HAP-1 (cell line): ENCODE data around the gene ISG15.

Source experiments
- DNase-seq, 2 experiments: peaks; one replicate each; pipeline ENCODE4 v3.0.0-alpha.2; 2016 to 2020; ENCODE audit warnings: low spot score in 2 of 2
- H3K27me3 ChIP-seq: fragments of 250-450 bp; sonication (Bioruptor Pico); 2 replicates; pipeline ENCODE4 v1.5.1; 2020; ENCODE audit warnings: low read depth, mild to moderate bottlenecking, moderate library complexity
- H3K36me3 ChIP-seq: fragments of 250-450 bp; sonication (Bioruptor Pico); replicated peaks from 2 replicates; pipeline ENCODE4 v1.5.1; 2020; ENCODE audit warnings: mild to moderate bottlenecking
- H3K4me1 ChIP-seq: fragments of 250-450 bp; sonication (Bioruptor Pico); 2 replicates; pipeline ENCODE4 v1.5.1; 2020; ENCODE audit warnings: mild to moderate bottlenecking
- H3K4me3 ChIP-seq: fragments of 250-450 bp; sonication (Bioruptor Pico); 2 replicates; pipeline ENCODE4 v1.5.1; 2020; ENCODE audit warnings: mild to moderate bottlenecking, moderate library complexity
- H3K9me3 ChIP-seq: fragments of 250-450 bp; sonication (Bioruptor Pico); 2 replicates; pipeline ENCODE4 v1.5.1; 2020; ENCODE audit warnings: mild to moderate bottlenecking, moderate library complexity
- in situ Hi-C: fragments of 300-500 bp; cut with MboI; formaldehyde crosslinking; loops from 3 replicates; pipeline ENCODE4 v1.14.3; 2020; ENCODE audit warnings: low sequenced_read_pairs, inconsistent platforms, mixed read lengths

The ISG15 gene

GRCh38 chr1:1041092-1041523 lies 27.8 kb downstream of the ISG15 start:
- peaks cover 39% of the 10 kb centered on the region for H3K36me3 ChIP-seq
- H3K4me3 ChIP-seq = no peak overlapping the region
- peaks cover 7% of the 10 kb centered on the region for H3K4me1 ChIP-seq
- no peak for DNase-seq
- H3K9me3 ChIP-seq = no peaks in the 10 kb centered on the region
- in situ Hi-C loops = no loop called here
- no peaks in the 10 kb centered on the region for H3K27me3 ChIP-seq

- DNase-seq = no peak
- in situ Hi-C loops = no loop called here
- Histone ChIP-seq H3K27me3 (no peaks in the 10 kb centered on the region), H3K36me3 (peaks cover 44% of the 10 kb centered on the region), H3K4me3 (no peak overlapping the region), H3K9me3 (no peaks in the 10 kb centered on the region), H3K4me1 (peaks cover 7% of the 10 kb centered on the region)
These were observed 28.6 kb downstream of the ISG15 start for GRCh38 chr1:1041873-1042272.

GRCh38 chr1:1042835-1043234 lies 29.5 kb downstream of the ISG15 start:
- no peak for DNase-seq
- Histone ChIP-seq H3K36me3 (peaks cover 52% of the 10 kb centered on the region), H3K9me3 (no peaks in the 10 kb centered on the region), H3K4me3 (no peak overlapping the region), H3K27me3 (no peaks in the 10 kb centered on the region), H3K4me1 (peaks cover 7% of the 10 kb centered on the region)
- in situ Hi-C loops = no loop called here

GRCh38 chr1:1043411-1043810 lies 30.1 kb downstream of the ISG15 start:
- Histone ChIP-seq H3K4me3 (no peak overlapping the region), H3K27me3 (no peaks in the 10 kb centered on the region), H3K9me3 (no peaks in the 10 kb centered on the region), H3K4me1 (peaks cover 7% of the 10 kb centered on the region), H3K36me3 (peaks cover 52% of the 10 kb centered on the region)
- in situ Hi-C loops = no loop called here
- no peak for DNase-seq

GRCh38 chr1:1043921-1044320 lies 30.6 kb downstream of the ISG15 start:
- in situ Hi-C loops = no loop called here

GRCh38 chr1:1044455-1045078 lies 31.3 kb downstream of the ISG15 start:
- Histone ChIP-seq H3K27me3 (no peaks in the 10 kb centered on the region), H3K4me3 (no peak overlapping the region), H3K9me3 (no peaks in the 10 kb centered on the region), H3K4me1 (peaks cover 7% of the 10 kb centered on the region), H3K36me3 (peaks cover 52% of the 10 kb centered on the region)
- in situ Hi-C loops = no loop called here
- DNase-seq = no peak

More at GRCh38 chr1:1043921-1044320, 30.6 kb downstream of the ISG15 start:
- no peaks in the 10 kb centered on the region for H3K9me3 ChIP-seq
- no peaks in the 10 kb centered on the region for H3K27me3 ChIP-seq
- H3K4me3 ChIP-seq = no peak overlapping the region
- no peak for DNase-seq
- peaks cover 7% of the 10 kb centered on the region for H3K4me1 ChIP-seq
- H3K36me3 ChIP-seq = peaks cover 52% of the 10 kb centered on the region

- no peak for DNase-seq
- Histone ChIP-seq H3K4me1 (peaks cover 4% of the 10 kb centered on the region), H3K36me3 (peaks cover 52% of the 10 kb centered on the region), H3K27me3 (no peaks in the 10 kb centered on the region), H3K4me3 (no peak overlapping the region), H3K9me3 (no peaks in the 10 kb centered on the region)
- in situ Hi-C loops = no loop called here
These were observed 31.8 kb downstream of the ISG15 start for GRCh38 chr1:1045129-1045528.

GRCh38 chr1:1046243-1046642 lies 32.9 kb downstream of the ISG15 start:
- Histone ChIP-seq H3K4me1 (no peaks in the 10 kb centered on the region), H3K27me3 (no peaks in the 10 kb centered on the region), H3K36me3 (peaks cover 59% of the 10 kb centered on the region), H3K9me3 (no peaks in the 10 kb centered on the region), H3K4me3 (no peak overlapping the region)
- in situ Hi-C loops = no loop called here
- DNase-seq = no peak

GRCh38 chr1:1046767-1047166 lies 33.5 kb downstream of the ISG15 start:
- Histone ChIP-seq H3K36me3 (peaks cover 64% of the 10 kb centered on the region), H3K4me1 (no peaks in the 10 kb centered on the region), H3K9me3 (no peaks in the 10 kb centered on the region), H3K27me3 (no peaks in the 10 kb centered on the region), H3K4me3 (no peak overlapping the region)
- in situ Hi-C loops = no loop called here
- no peak for DNase-seq

GRCh38 chr1:1047407-1047806 lies 34.1 kb downstream of the ISG15 start:
- Histone ChIP-seq H3K36me3 (peaks cover 63% of the 10 kb centered on the region), H3K4me1 (no peaks in the 10 kb centered on the region), H3K4me3 (no peak overlapping the region), H3K27me3 (no peaks in the 10 kb centered on the region), H3K9me3 (no peaks in the 10 kb centered on the region)
- in situ Hi-C loops = no loop called here
- DNase-seq = no peak

- no peaks in the 10 kb centered on the region for H3K9me3 ChIP-seq
- no peak for DNase-seq
- H3K4me3 ChIP-seq = no peak overlapping the region
- no peaks in the 10 kb centered on the region for H3K4me1 ChIP-seq
- in situ Hi-C loops = no loop called here
- H3K36me3 ChIP-seq = peaks cover 60% of the 10 kb centered on the region
- no peaks in the 10 kb centered on the region for H3K27me3 ChIP-seq
These were observed 34.7 kb downstream of the ISG15 start for GRCh38 chr1:1047963-1048362.

- in situ Hi-C loops = no loop called here
- H3K36me3 ChIP-seq = peaks cover 57% of the 10 kb centered on the region
- H3K4me1 ChIP-seq = no peaks in the 10 kb centered on the region
- no peak for DNase-seq
- H3K9me3 ChIP-seq = no peaks in the 10 kb centered on the region
- H3K27me3 ChIP-seq = no peaks in the 10 kb centered on the region
- no peak overlapping the region for H3K4me3 ChIP-seq
These were observed 35.5 kb downstream of the ISG15 start for GRCh38 chr1:1048765-1049164.

GRCh38 chr1:1049318-1050165 lies 36.2 kb downstream of the ISG15 start:
- Histone ChIP-seq H3K36me3 (peaks cover 58% of the 10 kb centered on the region), H3K9me3 (no peaks in the 10 kb centered on the region), H3K4me1 (no peaks in the 10 kb centered on the region), H3K4me3 (no peak overlapping the region), H3K27me3 (no peaks in the 10 kb centered on the region)
- DNase-seq = no peak
- in situ Hi-C loops = loop anchor here (5.0 kb wide), 1 partner anchor 53 kb away; no protein-coding TSS in a partner anchor

GRCh38 chr1:1050577-1051052 lies 37.3 kb downstream of the ISG15 start:
- Histone ChIP-seq H3K27me3 (no peaks in the 10 kb centered on the region), H3K4me3 (no peak overlapping the region), H3K4me1 (no peaks in the 10 kb centered on the region), H3K9me3 (no peaks in the 10 kb centered on the region), H3K36me3 (peaks cover 54% of the 10 kb centered on the region)
- in situ Hi-C loops = loop anchor here (5.0 kb wide), 1 partner anchor 52 kb away; no protein-coding TSS in a partner anchor
- no peak for DNase-seq
